Loucy (cell line): ENCODE results near the gene MYO1D.

Source experiments
- CTCF ChIP-seq: fragments of 200-600 bp; sonication (generic); conservative IDR thresholded peaks from 2 replicates; pipeline ENCODE4 v1.5.1; 2014; ENCODE audit warnings: mild to moderate bottlenecking, antibody characterized with exemption, low read length
- EZH2phosphoT487 ChIP-seq: fragments of 200-600 bp; IDR thresholded peaks from 2 replicates; pipeline ENCODE4 v1.6.1; 2018; ENCODE audit warnings: antibody characterized with exemption, mild to moderate bottlenecking, moderate library complexity, borderline replicate concordance

- TF ChIP-seq CTCF (no peak), EZH2phosphoT487 (no peak)
Observed at GRCh38 chr17:32518646-32519227, 358.2 kb downstream of the MYO1D start.
